ENCODE data around the gene APOL4. TPM values are rescaled to one million over a fixed set of nuclear protein-coding genes. Genes with fewer than 3 reads are reported as not detected.
"Not testable (repeated sequence)": the region's sequence is repeated elsewhere in the genome, so short reads cannot be mapped to it uniquely, and the experiment has no call there.

The APOL4 gene
- total and polyA plus RNA-seq, 3 experiments from 2014 or later = 0.42 to 0.46 TPM; not detected in 1

DNA sequence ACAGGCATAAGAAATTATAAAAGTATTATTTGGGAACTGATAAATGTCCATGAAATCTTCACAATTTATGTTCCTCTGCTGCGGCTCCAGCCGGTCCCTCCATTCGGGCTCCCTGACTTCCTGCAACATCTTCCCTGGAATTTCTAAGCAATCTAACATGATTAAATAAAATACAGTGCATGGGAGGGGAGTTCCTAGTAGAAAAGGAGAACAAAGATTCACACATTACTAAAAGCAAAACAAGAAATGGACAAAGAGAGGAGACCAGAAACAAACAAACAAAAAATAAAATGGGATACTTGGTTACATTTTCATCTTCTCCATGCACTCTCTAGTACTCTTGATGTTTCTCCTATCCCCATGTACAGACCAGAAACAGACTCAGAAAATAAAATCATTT lies 8.6 kb upstream of the APOL4 start:
- CTCF ChIA-PET = no interaction called here
- Mint-ChIP-seq H3K4me1 (peaks cover 7 to 12% (median 9%) of the 10 kb centered on the region in 3 donors), H3K4me3 (no peak overlapping the region), H3K9me3 (peaks cover 2 to 11% (median 8%) of the 10 kb centered on the region in 5 donors), H3K27ac (no peak overlapping the region), H3K27me3 (peaks cover 25 to 69% of the 10 kb centered on the region in 2 donors), H3K36me3 (peaks cover 0 to 17% (median 0%) of the 10 kb centered on the region in 3 donors)
- peaks cover under 1% of the 10 kb centered on the region for H3K27me3 ChIP-seq (ENCODE audit: insufficient read depth, low read length, poor library complexity, severe bottlenecking)
- no peak overlapping the region for H3K27ac ChIP-seq (ENCODE audit: low read depth, low read length)
- H3K9me3 ChIP-seq (ENCODE audit: low read length) = no peaks in the 10 kb centered on the region
- no peaks in the 10 kb centered on the region for H3K36me3 ChIP-seq (ENCODE audit: insufficient read depth, low read length)
- H3K4me3 ChIP-seq (ENCODE audit: low read length) = no peak overlapping the region
- POLR2A ChIA-PET = no interaction called here
- H3K4me1 ChIP-seq (ENCODE audit: insufficient read depth, low read length) = no peaks in the 10 kb centered on the region
- no peak for DNase-seq

GRCh38 chr22:36209488-36209908 lies 7.9 kb upstream of the APOL4 start:
- DNase-seq; CTCF ChIA-PET; H3K4me1 ChIP-seq (ENCODE audit: insufficient read depth, low read length); POLR2A ChIA-PET; H3K27ac ChIP-seq (ENCODE audit: low read depth, low read length); H3K4me3 ChIP-seq (ENCODE audit: low read length); H3K36me3 ChIP-seq (ENCODE audit: insufficient read depth, low read length); H3K9me3 ChIP-seq (ENCODE audit: low read length); H3K4me3 Mint-ChIP-seq; H3K27me3 ChIP-seq (ENCODE audit: insufficient read depth, low read length, poor library complexity, severe bottlenecking): not testable (repeated sequence)
- H3K27me3 Mint-ChIP-seq = peaks cover 29 to 66% of the 10 kb centered on the region in 2 donors
- peaks cover 7 to 12% (median 9%) of the 10 kb centered on the region in 3 donors for H3K4me1 Mint-ChIP-seq
- H3K27ac Mint-ChIP-seq = peak overlapping the region in 1 of 8 donors; percentile 62
- H3K9me3 Mint-ChIP-seq = peaks cover 2 to 11% (median 8%) of the 10 kb centered on the region in 5 donors
- peaks cover 0 to 17% (median 0%) of the 10 kb centered on the region in 3 donors for H3K36me3 Mint-ChIP-seq

DNA sequence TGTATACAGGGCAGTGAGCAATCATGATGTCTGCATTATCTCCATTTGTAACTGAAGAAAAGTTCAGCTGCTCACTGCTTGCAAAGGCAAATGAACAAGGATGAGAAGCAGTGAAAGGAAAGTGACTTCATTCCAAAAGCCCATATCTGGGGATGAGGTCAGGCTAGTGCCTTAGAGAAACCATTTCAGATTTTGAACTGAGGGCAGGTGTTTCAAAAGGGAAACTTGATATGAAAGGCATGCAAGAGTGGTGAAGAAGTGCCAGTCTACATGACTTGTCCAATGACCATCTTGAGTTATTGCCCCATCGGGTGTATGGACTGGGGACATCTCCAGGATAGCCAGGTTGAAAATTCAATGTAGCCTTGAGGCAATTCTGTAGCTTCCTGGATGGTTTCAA lies 7.3 kb upstream of the APOL4 start:
- no peaks in the 10 kb centered on the region for H3K4me1 ChIP-seq (ENCODE audit: insufficient read depth, low read length)
- Mint-ChIP-seq H3K27me3 (peaks cover 30 to 63% of the 10 kb centered on the region in 2 donors), H3K4me1 (peaks cover 7 to 12% (median 10%) of the 10 kb centered on the region in 3 donors), H3K36me3 (peaks cover 0 to 17% (median 0%) of the 10 kb centered on the region in 3 donors), H3K9me3 (peaks cover 2 to 11% (median 8%) of the 10 kb centered on the region in 5 donors), H3K4me3 (no peak overlapping the region), H3K27ac (no peak overlapping the region)
- CTCF ChIA-PET = no interaction called here
- no peaks in the 10 kb centered on the region for H3K27me3 ChIP-seq (ENCODE audit: insufficient read depth, low read length, poor library complexity, severe bottlenecking)
- no peaks in the 10 kb centered on the region for H3K36me3 ChIP-seq (ENCODE audit: insufficient read depth, low read length)
- no peaks in the 10 kb centered on the region for H3K9me3 ChIP-seq (ENCODE audit: low read length)
- POLR2A ChIA-PET = no interaction called here
- no peak overlapping the region for H3K27ac ChIP-seq (ENCODE audit: low read depth, low read length)
- no peak for DNase-seq
- no peak overlapping the region for H3K4me3 ChIP-seq (ENCODE audit: low read length)

DNA sequence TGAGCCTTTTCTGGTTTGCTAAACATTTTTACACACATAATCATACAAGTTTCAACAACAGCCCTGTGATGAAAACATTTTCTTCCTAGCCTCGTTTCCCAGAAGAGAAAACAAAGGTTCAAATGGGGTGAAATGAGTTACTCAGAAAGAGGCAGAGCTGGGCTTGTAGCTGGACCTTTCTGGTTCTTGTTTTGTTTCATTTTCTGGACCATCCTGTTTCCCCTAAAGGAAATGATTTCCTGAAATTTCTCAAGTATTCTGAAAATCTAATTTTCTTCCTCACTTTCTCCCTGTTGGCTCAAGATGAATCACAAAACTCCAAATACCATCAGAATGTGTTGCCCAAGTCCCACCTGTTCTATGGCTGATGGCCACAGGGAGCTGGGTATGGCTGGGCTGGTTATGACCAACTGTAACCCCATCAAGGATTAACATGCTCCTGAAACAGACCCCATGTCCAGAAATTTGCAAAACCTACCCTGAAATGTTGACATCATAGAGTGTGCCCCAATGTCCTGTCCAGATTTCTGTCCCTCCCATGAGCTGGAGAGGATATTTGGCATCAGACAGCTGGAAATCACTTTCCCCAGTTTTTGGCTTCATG lies 6.7 kb upstream of the APOL4 start:
- peaks cover 2 to 11% (median 8%) of the 10 kb centered on the region in 5 donors for H3K9me3 Mint-ChIP-seq
- H3K4me3 Mint-ChIP-seq = no peak overlapping the region
- Histone ChIP-seq H3K36me3 (ENCODE audit: insufficient read depth, low read length) (no peaks in the 10 kb centered on the region), H3K9me3 (ENCODE audit: low read length) (no peaks in the 10 kb centered on the region), H3K4me1 (ENCODE audit: insufficient read depth, low read length) (no peaks in the 10 kb centered on the region), H3K27ac (ENCODE audit: low read depth, low read length) (no peak overlapping the region), H3K27me3 (ENCODE audit: insufficient read depth, low read length, poor library complexity, severe bottlenecking) (no peaks in the 10 kb centered on the region), H3K4me3 (ENCODE audit: low read length) (no peak overlapping the region)
- peaks cover 29 to 62% of the 10 kb centered on the region in 2 donors for H3K27me3 Mint-ChIP-seq
- peaks cover 7 to 12% (median 10%) of the 10 kb centered on the region in 3 donors for H3K4me1 Mint-ChIP-seq
- ChIA-PET CTCF (no interaction called here), POLR2A (no interaction called here)
- peaks cover 0 to 17% (median 0%) of the 10 kb centered on the region in 3 donors for H3K36me3 Mint-ChIP-seq
- no peak for DNase-seq
- no peak overlapping the region for H3K27ac Mint-ChIP-seq

DNA sequence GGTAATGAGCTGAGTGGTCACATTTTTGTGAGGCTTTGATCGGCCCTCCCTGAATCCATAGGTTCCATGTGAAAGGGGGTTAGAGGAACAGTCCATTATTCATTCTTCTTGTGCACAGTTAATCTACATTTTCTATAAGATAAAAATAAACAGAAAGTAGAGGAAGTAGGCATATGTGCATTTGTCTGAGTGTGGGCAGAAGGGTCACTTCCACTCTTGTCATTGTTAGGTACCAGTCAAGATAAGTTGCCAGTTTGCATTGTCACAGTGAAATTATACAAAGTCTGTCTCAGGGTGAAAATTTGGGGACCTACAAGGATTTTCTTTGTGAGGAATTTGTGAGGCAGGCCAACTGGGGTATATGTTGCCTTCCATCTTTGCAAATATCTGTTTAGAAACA lies 4.6 kb upstream of the APOL4 start:
- Histone ChIP-seq H3K27ac (ENCODE audit: low read depth, low read length) (no peak overlapping the region), H3K4me3 (ENCODE audit: low read length) (no peak overlapping the region), H3K27me3 (ENCODE audit: insufficient read depth, low read length, poor library complexity, severe bottlenecking) (no peaks in the 10 kb centered on the region), H3K4me1 (ENCODE audit: insufficient read depth, low read length) (no peaks in the 10 kb centered on the region), H3K9me3 (ENCODE audit: low read length) (no peaks in the 10 kb centered on the region), H3K36me3 (ENCODE audit: insufficient read depth, low read length) (no peaks in the 10 kb centered on the region)
- no peak for DNase-seq
- Mint-ChIP-seq H3K4me3 (no peak overlapping the region), H3K36me3 (peaks cover 0 to 13% (median 0%) of the 10 kb centered on the region in 3 donors), H3K9me3 (peaks cover 2 to 11% (median 8%) of the 10 kb centered on the region in 5 donors), H3K27me3 (peaks cover 30 to 60% of the 10 kb centered on the region in 2 donors), H3K27ac (no peak overlapping the region), H3K4me1 (peaks cover 6 to 11% (median 9%) of the 10 kb centered on the region in 3 donors)
- POLR2A ChIA-PET = no interaction called here
- CTCF ChIA-PET = no interaction called here

DNA sequence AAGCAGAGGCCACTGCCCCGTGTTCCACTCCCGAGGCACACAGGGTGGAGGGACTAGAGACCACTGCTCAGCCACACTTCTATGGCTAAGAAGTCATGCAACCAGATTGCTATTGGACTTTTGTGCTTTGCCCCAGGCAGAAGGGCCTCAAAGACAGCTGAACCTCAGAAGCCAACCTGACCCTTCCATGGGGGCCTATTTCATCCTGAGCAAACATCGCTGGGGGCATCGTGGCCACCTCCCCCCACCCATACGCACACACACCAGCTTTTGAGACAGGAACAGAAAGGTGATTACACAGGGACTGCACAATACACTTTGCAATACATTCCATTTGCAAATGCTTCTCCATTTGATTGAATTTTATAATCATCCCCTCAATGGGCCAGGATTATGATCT lies 4.0 kb upstream of the APOL4 start:
- H3K9me3 ChIP-seq (ENCODE audit: low read length); H3K27ac Mint-ChIP-seq; DNase-seq; H3K4me3 Mint-ChIP-seq; H3K4me1 Mint-ChIP-seq; CTCF ChIA-PET; H3K36me3 ChIP-seq (ENCODE audit: insufficient read depth, low read length); H3K27ac ChIP-seq (ENCODE audit: low read depth, low read length); POLR2A ChIA-PET; H3K4me3 ChIP-seq (ENCODE audit: low read length); H3K27me3 ChIP-seq (ENCODE audit: insufficient read depth, low read length, poor library complexity, severe bottlenecking); H3K4me1 ChIP-seq (ENCODE audit: insufficient read depth, low read length): not testable (repeated sequence)
- peaks cover 24 to 56% of the 10 kb centered on the region in 2 donors for H3K27me3 Mint-ChIP-seq
- H3K36me3 Mint-ChIP-seq = peaks cover 0 to 13% (median 0%) of the 10 kb centered on the region in 3 donors
- H3K9me3 Mint-ChIP-seq = peaks cover 2 to 11% (median 8%) of the 10 kb centered on the region in 5 donors

DNA sequence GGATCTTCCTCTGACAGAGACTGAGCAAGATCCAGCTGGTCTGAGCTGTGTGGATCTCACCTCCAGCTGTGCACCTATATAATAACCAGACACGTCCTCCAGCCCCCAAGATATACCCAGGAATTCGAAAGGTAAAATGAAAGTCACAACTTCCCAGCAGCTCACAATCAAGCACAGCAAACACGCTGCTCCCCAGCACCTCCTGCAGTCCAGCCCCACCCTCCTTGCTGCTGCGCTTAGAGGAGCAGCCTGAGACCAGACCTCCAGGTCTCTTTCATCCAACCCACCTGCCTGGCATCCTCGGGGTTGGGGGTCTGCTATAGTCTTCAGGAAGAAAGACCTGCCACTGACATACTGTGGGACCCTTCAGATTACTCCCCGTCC lies 3.0 kb upstream of the APOL4 start:
- H3K9me3 ChIP-seq (ENCODE audit: low read length) = no peaks in the 10 kb centered on the region
- no peaks in the 10 kb centered on the region for H3K36me3 ChIP-seq (ENCODE audit: insufficient read depth, low read length)
- no peak overlapping the region for H3K4me3 ChIP-seq (ENCODE audit: low read length)
- H3K27me3 ChIP-seq (ENCODE audit: insufficient read depth, low read length, poor library complexity, severe bottlenecking) = no peaks in the 10 kb centered on the region
- H3K4me3 Mint-ChIP-seq = peak overlapping the region in 1 of 7 donors; percentile 60
- CTCF ChIA-PET = no interaction called here
- H3K4me1 Mint-ChIP-seq = peaks cover 0 to 2% (median 0%) of the 10 kb centered on the region in 3 donors
- H3K27me3 Mint-ChIP-seq = peaks cover 19 to 54% of the 10 kb centered on the region in 2 donors
- H3K27ac ChIP-seq (ENCODE audit: low read depth, low read length) = no peak overlapping the region
- POLR2A ChIA-PET = no interaction called here
- peaks cover 0 to 11% (median 0%) of the 10 kb centered on the region in 3 donors for H3K36me3 Mint-ChIP-seq
- H3K4me1 ChIP-seq (ENCODE audit: insufficient read depth, low read length) = no peaks in the 10 kb centered on the region
- peaks cover 2 to 9% (median 7%) of the 10 kb centered on the region in 5 donors for H3K9me3 Mint-ChIP-seq
- no peak for DNase-seq
- no peak overlapping the region for H3K27ac Mint-ChIP-seq

DNA sequence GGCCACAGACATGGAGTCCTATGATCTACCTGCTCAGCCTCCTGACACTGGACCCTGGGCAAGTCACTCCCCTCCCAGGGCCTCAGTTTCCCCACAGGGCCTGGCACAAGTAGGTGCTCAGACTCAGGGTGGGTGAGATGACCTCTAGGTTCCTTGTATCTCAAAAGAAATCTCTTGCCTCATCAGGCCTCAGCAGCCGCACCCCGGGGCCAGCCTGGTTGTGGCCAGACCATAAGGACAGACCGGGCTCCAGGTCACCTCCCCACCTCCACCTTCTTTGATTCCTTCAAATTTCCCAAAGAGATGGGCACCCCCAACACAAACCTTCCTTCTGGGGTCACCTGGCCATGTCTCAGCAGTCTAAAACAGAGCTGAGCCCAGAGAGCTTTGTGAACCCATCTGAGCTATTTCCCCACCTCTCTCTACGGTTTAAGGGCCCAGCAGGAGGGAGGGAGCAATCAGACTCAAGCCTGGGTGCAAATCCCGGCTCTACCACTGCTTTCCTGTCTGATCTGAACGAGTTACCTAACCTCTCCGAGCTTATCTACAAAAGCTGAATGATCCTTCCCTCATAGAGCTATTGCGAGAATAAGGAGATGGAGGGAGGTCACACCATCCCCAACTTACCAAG lies 2.5 kb upstream of the APOL4 start:
- Mint-ChIP-seq H3K9me3 (peaks cover 1 to 5% (median 2%) of the 10 kb centered on the region in 5 donors), H3K4me1 (peaks cover 0 to 2% (median 0%) of the 10 kb centered on the region in 3 donors), H3K27ac (no peak overlapping the region), H3K27me3 (peaks cover 14 to 50% of the 10 kb centered on the region in 2 donors), H3K36me3 (peaks cover 0 to 8% (median 0%) of the 10 kb centered on the region in 3 donors), H3K4me3 (peak overlapping the region in 1 of 7 donors; percentile 60)
- H3K9me3 ChIP-seq (ENCODE audit: low read length) = no peaks in the 10 kb centered on the region
- H3K4me3 ChIP-seq (ENCODE audit: low read length) = no peak overlapping the region
- ChIA-PET POLR2A (no interaction called here), CTCF (no interaction called here)
- no peaks in the 10 kb centered on the region for H3K27me3 ChIP-seq (ENCODE audit: insufficient read depth, low read length, poor library complexity, severe bottlenecking)
- no peak for DNase-seq
- H3K36me3 ChIP-seq (ENCODE audit: insufficient read depth, low read length) = no peaks in the 10 kb centered on the region
- H3K27ac ChIP-seq (ENCODE audit: low read depth, low read length) = no peak overlapping the region
- no peaks in the 10 kb centered on the region for H3K4me1 ChIP-seq (ENCODE audit: insufficient read depth, low read length)

Data from CD8-positive, alpha-beta memory T cell (primary cell).